Stimulated activated naive CD4-positive, alpha-beta T cell (primary cell): Measurements from ENCODE around the gene ANGPT4.

Experiments
- DNase-seq, 6 experiments: peaks; one replicate each; lab custom pipeline; 2025; lab: John Stamatoyannopoulos, UW

Gene ANGPT4

GRCh38 chr20:939606-940005 lies 23.5 kb upstream of the ANGPT4 start:
- DNase-seq = no peak

GRCh38 chr20:934186-934840 lies 18.2 kb upstream of the ANGPT4 start:
- DNase-seq = no peak

GRCh38 chr20:933029-933428 lies 16.9 kb upstream of the ANGPT4 start:
- no peak for DNase-seq

GRCh38 chr20:931401-931800 lies 15.3 kb upstream of the ANGPT4 start:
- no peak for DNase-seq

GRCh38 chr20:926670-927069 lies 10.5 kb upstream of the ANGPT4 start:
- no peak for DNase-seq

GRCh38 chr20:925516-925915 lies 9.4 kb upstream of the ANGPT4 start:
- no peak for DNase-seq

- DNase-seq = no peak
Observed at GRCh38 chr20:924639-925038, 8.5 kb upstream of the ANGPT4 start.

GRCh38 chr20:922781-923180 lies 6.6 kb upstream of the ANGPT4 start:
- DNase-seq = no peak

GRCh38 chr20:921068-921467 lies 4.9 kb upstream of the ANGPT4 start:
- DNase-seq = no peak

- DNase-seq = no peak
Observed at GRCh38 chr20:920311-920710, 4.2 kb upstream of the ANGPT4 start.

GRCh38 chr20:919491-919916 lies 3.4 kb upstream of the ANGPT4 start:
- no peak for DNase-seq

- DNase-seq = no peak
Observed at GRCh38 chr20:917416-917815, 1.3 kb upstream of the ANGPT4 start.

GRCh38 chr20:916825-917224 lies 691 bp upstream of the ANGPT4 start:
- DNase-seq = no peak

GRCh38 chr20:914727-915498 lies 1.2 kb downstream of the ANGPT4 start:
- DNase-seq = no peak

GRCh38 chr20:913306-913849 lies 2.8 kb downstream of the ANGPT4 start:
- no peak for DNase-seq

GRCh38 chr20:911882-912600 lies 4.1 kb downstream of the ANGPT4 start:
- DNase-seq = peak in 2 of 6 experiments; percentile 1 to 4

GRCh38 chr20:910870-911770 lies 5.0 kb downstream of the ANGPT4 start:
- DNase-seq = no peak

GRCh38 chr20:910132-910869 lies 5.8 kb downstream of the ANGPT4 start:
- no peak for DNase-seq

GRCh38 chr20:909641-910040 lies 6.5 kb downstream of the ANGPT4 start:
- DNase-seq = no peak

GRCh38 chr20:906703-907270 lies 9.3 kb downstream of the ANGPT4 start:
- no peak for DNase-seq
